PC-9 (cell line): Measurements from ENCODE around the gene C2CD4A. TPM values are rescaled to one million over a fixed set of nuclear protein-coding genes. Genes with fewer than 3 reads are reported as not detected.

ENCODE experiments used
- BruUV-seq: library from RNA; stranded (reverse); fragments of 400-500 nt; replicated peaks from 2 replicates; lab custom pipeline; 2021; lab: Mats Ljungman, UMichigan
- CTCF ChIA-PET: fragments of 300-600 bp; sonication (Branson Sonifier 250); formaldehyde crosslinking; loops from one replicate; lab custom pipeline; 2022; ENCODE audit warnings: antibody characterized with exemption; lab: Charles Lee
- POLR2A ChIA-PET: fragments of 300-600 bp; sonication (Branson Sonifier 250); formaldehyde crosslinking; loops from one replicate; lab custom pipeline; 2022; ENCODE audit warnings: antibody characterized with exemption; ENCODE audit not compliant: unreplicated experiment; lab: Charles Lee
- DNase-seq, 2 experiments: peaks; one replicate each; pipeline versions ENCODE4 v3.0.0 to v3.0.0-alpha.2; 2015 to 2022; ENCODE audit warnings: mixed read lengths in 1 of 2
- H2AFZ ChIP-seq: fragments of 200-600 bp; sonication (generic); 2 replicates; pipeline ENCODE4 v1.8.1; 2017; ENCODE audit warnings: antibody characterized with exemption
- H3F3A ChIP-seq: fragments of 200-600 bp; sonication (generic); 2 replicates; pipeline ENCODE4 v1.8.1; 2017; ENCODE audit warnings: antibody characterized with exemption, mild to moderate bottlenecking, low read depth; ENCODE audit not compliant: insufficient read depth
- H3K27ac ChIP-seq: fragments of 200-600 bp; sonication (generic); 2 replicates; pipeline ENCODE4 v1.6.1; 2016; ENCODE audit warnings: mixed run types
- H3K27me3 ChIP-seq: fragments of 200-600 bp; sonication (generic); 2 replicates; pipeline ENCODE4 v1.6.1; 2016; ENCODE audit warnings: low read depth, mixed run types; ENCODE audit not compliant: insufficient read depth
- H3K36me3 ChIP-seq: fragments of 200-600 bp; sonication (generic); 2 replicates; pipeline ENCODE4 v1.6.1; 2016; ENCODE audit warnings: low read depth, mixed run types
- H3K4me1 ChIP-seq: fragments of 200-600 bp; sonication (generic); replicated peaks from 2 replicates; pipeline ENCODE4 v1.6.1; 2016; ENCODE audit warnings: mixed run types; ENCODE audit not compliant: insufficient read depth
- H3K4me2 ChIP-seq: fragments of 200-600 bp; sonication (generic); 2 replicates; pipeline ENCODE4 v1.6.1; 2017; ENCODE audit warnings: mixed run types
- H3K4me3 ChIP-seq: fragments of 200-600 bp; sonication (generic); 2 replicates; pipeline ENCODE4 v1.6.1; 2016; ENCODE audit warnings: mixed run types
- H3K79me2 ChIP-seq: fragments of 200-600 bp; sonication (generic); 2 replicates; pipeline ENCODE4 v1.6.1; 2017; ENCODE audit warnings: low read depth, mixed run types
- H3K9me2 ChIP-seq: fragments of 200-600 bp; sonication (generic); 2 replicates; pipeline ENCODE4 v1.8.1; 2017; ENCODE audit warnings: mild to moderate bottlenecking; ENCODE audit not compliant: insufficient read depth
- H3K9me3 ChIP-seq: fragments of 200-600 bp; sonication (generic); 2 replicates; pipeline ENCODE4 v1.8.1; 2016; ENCODE audit warnings: low read depth; ENCODE audit not compliant: insufficient read depth
- H4K20me1 ChIP-seq: fragments of 200-600 bp; sonication (generic); 2 replicates; pipeline ENCODE4 v1.8.1; 2017; ENCODE audit not compliant: insufficient read depth
- CTCF ChIP-seq: fragments of 200-600 bp; sonication (generic); conservative IDR thresholded peaks from 2 replicates; pipeline ENCODE4 v1.6.1; 2017; ENCODE audit warnings: mixed run types, antibody characterized with exemption, mild to moderate bottlenecking, moderate library complexity
- EZH2 ChIP-seq: fragments of 200-600 bp; sonication (generic); IDR thresholded peaks from 2 replicates; pipeline ENCODE4 v1.8.0; 2017; ENCODE audit warnings: antibody characterized with exemption, low read depth
- intact Hi-C: fragments of 100-400 bp; cut with micrococcal nuclease; formaldehyde crosslinking; loops from one replicate; pipeline ENCODE4 v1.10.0; 2022; ENCODE audit not compliant: unreplicated experiment
- total RNA-seq: library from RNA; stranded (reverse); gene quantifications from 2 replicates; pipeline ENCODE4 v1.2.3, GENCODE V29; 2021

Gene C2CD4A
- total RNA-seq, 1 experiment from 2014 or later: 0.09 TPM

DNA sequence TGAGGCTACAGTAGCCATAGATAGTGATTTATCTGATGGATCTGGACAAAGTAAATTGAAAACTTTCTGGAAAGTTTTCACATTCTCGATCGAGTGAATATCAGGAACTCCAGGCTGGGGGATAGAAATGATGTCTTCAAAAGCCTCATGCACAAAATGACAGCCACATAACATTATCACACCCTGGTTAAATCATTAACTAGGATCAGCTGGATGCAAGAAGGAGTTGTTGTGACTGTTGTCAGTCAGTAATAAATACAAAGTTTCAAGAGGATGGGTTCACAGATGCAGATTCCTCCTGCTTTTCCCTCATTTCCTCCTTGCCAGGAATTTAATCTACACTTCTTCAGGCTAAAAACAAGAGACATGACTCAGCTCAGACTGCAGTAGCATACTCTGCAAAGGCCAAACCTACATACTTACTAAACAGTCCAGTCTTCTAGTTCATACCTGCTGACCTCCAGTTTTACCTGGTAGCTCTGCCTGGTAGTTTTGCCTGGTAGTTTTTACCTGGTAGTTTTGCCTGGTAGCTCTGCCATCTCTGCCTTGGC, 40.9 kb downstream of the C2CD4A start:
- no peaks in the 10 kb centered on the region for H4K20me1 ChIP-seq
- no peak overlapping the region for H3K4me2 ChIP-seq
- ChIA-PET CTCF (no interaction called here), POLR2A (no interaction called here)
- DNase-seq: no peak
- H3F3A ChIP-seq: peaks cover 10% of the 10 kb centered on the region; the same call in 1 of the 2 replicates
- H3K4me1 ChIP-seq: peaks cover 18% of the 10 kb centered on the region
- H3K27ac ChIP-seq: no peak overlapping the region
- H3K36me3 ChIP-seq: no peaks in the 10 kb centered on the region
- intact Hi-C loops: no loop called here
- TF ChIP-seq CTCF: no peak
- TF ChIP-seq EZH2: no peak
- no peaks in the 10 kb centered on the region for H3K79me2 ChIP-seq
- H3K9me3 ChIP-seq: no peaks in the 10 kb centered on the region
- no TSS peak for BruUV-seq
- no peak overlapping the region for H2AFZ ChIP-seq
- no peak overlapping the region for H3K4me3 ChIP-seq
- no peaks in the 10 kb centered on the region for H3K9me2 ChIP-seq
- H3K27me3 ChIP-seq: no peaks in the 10 kb centered on the region

DNA sequence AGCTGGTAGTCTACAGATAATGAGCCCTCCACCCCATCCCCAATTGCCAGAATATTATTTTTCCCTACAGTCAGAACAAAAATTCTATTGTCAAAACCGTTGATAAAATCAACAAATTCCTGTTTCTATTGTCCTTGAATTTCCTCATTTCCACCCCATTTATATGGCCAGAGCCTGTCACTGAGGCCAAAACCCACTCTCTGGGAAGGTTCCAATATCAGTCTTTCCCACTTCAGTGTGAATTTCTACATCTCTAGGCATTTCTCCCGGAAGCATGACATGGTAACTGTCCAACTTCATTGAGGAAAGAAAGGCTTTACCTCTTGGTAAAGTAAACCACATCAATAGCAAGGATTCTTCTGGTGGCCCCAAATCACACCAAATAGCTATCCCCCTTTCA, 41.6 kb downstream of the C2CD4A start:
- no peaks in the 10 kb centered on the region for H3K9me3 ChIP-seq
- POLR2A ChIA-PET: no interaction called here
- no peak for DNase-seq
- peaks cover 12% of the 10 kb centered on the region; the same call in 1 of the 2 replicates for H3F3A ChIP-seq
- intact Hi-C loops: no loop called here
- H4K20me1 ChIP-seq: no peaks in the 10 kb centered on the region
- H3K27ac ChIP-seq: no peak overlapping the region
- H3K79me2 ChIP-seq: no peaks in the 10 kb centered on the region
- no peaks in the 10 kb centered on the region for H3K27me3 ChIP-seq
- H3K36me3 ChIP-seq: no peaks in the 10 kb centered on the region
- H2AFZ ChIP-seq: no peak overlapping the region
- H3K4me3 ChIP-seq: no peak overlapping the region
- H3K4me2 ChIP-seq: no peak overlapping the region
- H3K9me2 ChIP-seq: no peaks in the 10 kb centered on the region
- TF ChIP-seq EZH2: no peak
- no peak for TF ChIP-seq CTCF
- CTCF ChIA-PET: no interaction called here
- BruUV-seq: no TSS peak
- H3K4me1 ChIP-seq: peaks cover 26% of the 10 kb centered on the region

GRCh38 chr15:62109437-62109836, 42.7 kb downstream of the C2CD4A start:
- no peak overlapping the region for H3K4me3 ChIP-seq
- intact Hi-C loops: no loop called here
- DNase-seq: no peak
- ChIA-PET POLR2A (no interaction called here), CTCF (no interaction called here)
- H3K36me3 ChIP-seq: no peaks in the 10 kb centered on the region
- no peaks in the 10 kb centered on the region for H4K20me1 ChIP-seq
- H3K4me1 ChIP-seq: peaks cover 26% of the 10 kb centered on the region
- H3K4me2 ChIP-seq: no peak overlapping the region
- H3K9me2 ChIP-seq: no peaks in the 10 kb centered on the region
- no peaks in the 10 kb centered on the region for H3K79me2 ChIP-seq
- no TSS peak for BruUV-seq
- H3F3A ChIP-seq: peaks cover 12% of the 10 kb centered on the region; the same call in 1 of the 2 replicates
- TF ChIP-seq EZH2: no peak
- TF ChIP-seq CTCF: no peak
- H3K9me3 ChIP-seq: no peaks in the 10 kb centered on the region
- no peaks in the 10 kb centered on the region for H3K27me3 ChIP-seq
- no peak overlapping the region for H3K27ac ChIP-seq
- H2AFZ ChIP-seq: no peak overlapping the region
